Choroid plexus epithelial cell (primary cell): Measurements from ENCODE around the gene FAM161A.

Experiments
- DNase-seq: peaks from one replicate; pipeline ENCODE4 v3.0.0-alpha.2; 2010; ENCODE audit warnings: low read depth
- H3K4me3 ChIP-seq: 2 replicates; pipeline ENCODE4 v1.5.1; 2011; ENCODE audit warnings: low read depth, mild to moderate bottlenecking, control low read depth, low read length, moderate library complexity
- CTCF ChIP-seq: conservative IDR thresholded peaks from 2 replicates; pipeline ENCODE4 v1.5.1; 2011; ENCODE audit warnings: low read depth, mild to moderate bottlenecking, control low read depth, inconsistent platforms, low read length, moderate library complexity

FAM161A gene

GRCh38 chr2:61792355-61792890 lies 61.4 kb downstream of the FAM161A start:
- no peak for DNase-seq
- no peak for TF ChIP-seq CTCF
- no peak overlapping the region for H3K4me3 ChIP-seq

- no peak for DNase-seq
- TF ChIP-seq CTCF: no peak
- no peak overlapping the region for H3K4me3 ChIP-seq
These were observed 63.9 kb downstream of the FAM161A start for GRCh38 chr2:61789807-61790602.

- DNase-seq: no peak
- H3K4me3 ChIP-seq: no peak overlapping the region
- no peak for TF ChIP-seq CTCF
These were observed 65.8 kb downstream of the FAM161A start for GRCh38 chr2:61787941-61788563.

- H3K4me3 ChIP-seq: no peak overlapping the region
- no peak for TF ChIP-seq CTCF
- no peak for DNase-seq
These were observed 67.0 kb downstream of the FAM161A start for GRCh38 chr2:61786876-61787275.

- no peak for TF ChIP-seq CTCF
- DNase-seq: no peak
- H3K4me3 ChIP-seq: no peak overlapping the region
These were observed 68.3 kb downstream of the FAM161A start for GRCh38 chr2:61785583-61785982.

GRCh38 chr2:61784643-61785042 lies 69.2 kb downstream of the FAM161A start:
- no peak for DNase-seq
- TF ChIP-seq CTCF: no peak
- H3K4me3 ChIP-seq: no peak overlapping the region
